GM12892 (cell line): ENCODE measurements around the gene BTG4.
A peak's percentile ranks its signal among the peaks of the same experiment; 100 is the strongest.

ENCODE experiments used
- DNase-seq: peaks from one replicate; pipeline ENCODE4 v3.0.0; 2011; ENCODE audit not compliant: insufficient read length
- FAIRE-seq: peaks from 2 replicates; lab custom pipeline; 2011; peaks lifted over from hg19 to GRCh38; lab: Jason Lieb, UNC
- POLR2A ChIP-seq: IDR thresholded peaks from 2 replicates; pipeline ENCODE4 v1.6.1; 2011; ENCODE audit warnings: low read depth, low read length, control low read depth
- POLR2AphosphoS5 ChIP-seq: IDR thresholded peaks from 2 replicates; pipeline ENCODE4 v1.6.1; 2011; ENCODE audit warnings: low read depth, low read length, control low read depth
- TAF1 ChIP-seq: IDR thresholded peaks from 2 replicates; pipeline ENCODE4 v1.6.1; 2011; ENCODE audit warnings: low read depth, mild to moderate bottlenecking, control low read depth, low read length, borderline replicate concordance

Gene BTG4

GRCh38 chr11:111542606-111543275 is 30.6 kb upstream of the BTG4 start:
- FAIRE-seq (no peak), DNase-seq (no peak)
- TF ChIP-seq POLR2AphosphoS5 (no peak), TAF1 (no peak), POLR2A (no peak)

- no peak for DNase-seq
- peak; percentile 65 for FAIRE-seq
- TF ChIP-seq POLR2A (no peak), POLR2AphosphoS5 (no peak), TAF1 (no peak)
These were observed 29.3 kb upstream of the BTG4 start for GRCh38 chr11:111541254-111542061.

GRCh38 chr11:111540937-111541253 is 28.7 kb upstream of the BTG4 start:
- no peak for FAIRE-seq
- TF ChIP-seq POLR2A (no peak), POLR2AphosphoS5 (no peak), TAF1 (no peak)
- DNase-seq: no peak

DNA sequence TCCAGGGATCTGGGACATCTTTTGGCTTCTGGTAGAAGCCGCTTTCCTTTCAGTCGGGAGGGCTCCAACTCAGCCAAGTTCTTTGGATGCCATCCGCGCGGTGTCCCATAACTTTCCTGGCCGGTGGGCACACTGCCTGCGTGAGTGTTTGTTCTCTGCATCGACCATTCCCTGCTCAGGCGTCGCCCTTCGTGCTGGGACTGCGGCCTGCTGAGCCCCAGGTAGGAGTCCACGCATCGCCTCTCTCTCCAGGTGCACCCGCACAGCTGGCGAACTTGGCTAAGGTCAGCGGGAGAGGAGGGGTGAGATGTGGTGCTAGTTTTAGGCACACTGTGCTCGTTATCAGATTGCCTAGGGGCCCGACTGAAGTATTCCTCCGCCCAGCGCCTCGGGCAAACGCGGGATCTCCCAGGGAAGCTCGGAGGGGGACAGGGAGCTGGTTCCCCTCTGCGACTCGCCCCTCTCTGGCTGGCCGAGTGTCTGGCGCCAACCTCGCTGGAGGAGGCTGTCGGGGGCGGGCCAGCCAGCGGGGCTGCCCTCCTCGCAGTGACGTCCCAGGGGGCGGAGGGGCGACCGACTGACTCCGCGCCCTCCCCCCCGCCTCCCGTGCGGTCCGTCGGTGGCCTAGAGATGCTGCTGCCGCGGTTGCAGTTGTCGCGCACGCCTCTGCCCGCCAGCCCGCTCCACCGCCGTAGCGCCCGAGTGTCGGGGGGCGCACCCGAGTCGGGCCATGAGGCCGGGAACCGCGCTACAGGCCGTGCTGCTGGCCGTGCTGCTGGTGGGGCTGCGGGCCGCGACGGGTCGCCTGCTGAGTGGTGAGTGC is 28.1 kb upstream of the BTG4 start, which contains the start of gene LAYN:
Gene LAYN (plus strand): TSS at position 607 of the 823 bp plus-strand sequence. CDS start 124 bp downstream, at position 731.
- FAIRE-seq: peak; percentile 50
- peak; percentile 23 for DNase-seq
- TF ChIP-seq POLR2A (no peak), POLR2AphosphoS5 (no peak), TAF1 (no peak)

GRCh38 chr11:111539426-111540113 is 27.4 kb upstream of the BTG4 start:
- DNase-seq (no peak), FAIRE-seq (no peak)
- TF ChIP-seq POLR2AphosphoS5 (no peak), TAF1 (no peak), POLR2A (no peak)

DNA sequence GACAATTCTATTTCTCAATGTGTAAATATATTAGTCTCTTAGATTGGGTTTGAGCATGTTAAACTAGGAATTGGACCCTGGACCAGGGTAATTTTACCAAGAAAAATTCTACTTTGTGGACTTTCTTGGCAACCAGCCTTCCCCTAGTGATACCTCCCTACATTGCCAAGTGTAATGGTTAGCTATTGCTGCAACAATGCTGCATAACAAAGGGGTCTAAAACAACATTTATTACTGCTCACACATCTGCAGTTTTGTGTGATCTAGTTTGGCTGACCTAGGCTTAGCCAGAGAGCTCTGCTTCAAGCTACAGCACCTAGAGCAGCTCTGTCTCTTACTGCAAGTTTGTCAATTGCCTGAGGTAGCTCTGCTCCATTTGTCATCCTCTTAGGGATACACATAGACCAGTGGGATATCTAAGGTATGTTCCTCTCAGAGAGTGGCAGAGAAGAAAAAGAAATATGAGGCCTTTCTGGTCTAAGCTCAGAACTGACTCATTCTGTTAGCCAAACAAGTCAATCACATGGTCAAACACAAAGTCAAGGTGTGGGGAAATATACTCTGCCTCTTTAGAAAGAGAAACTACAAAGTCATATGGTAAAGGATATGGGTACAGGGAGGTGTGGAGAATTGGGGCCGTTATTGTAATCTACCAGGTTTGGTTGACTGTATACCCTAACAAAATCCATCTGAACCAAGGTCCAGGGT is 26.4 kb upstream of the BTG4 start:
- FAIRE-seq (peak; percentile 76), DNase-seq (no peak)
- TF ChIP-seq POLR2A (no peak), TAF1 (no peak), POLR2AphosphoS5 (no peak)

DNA sequence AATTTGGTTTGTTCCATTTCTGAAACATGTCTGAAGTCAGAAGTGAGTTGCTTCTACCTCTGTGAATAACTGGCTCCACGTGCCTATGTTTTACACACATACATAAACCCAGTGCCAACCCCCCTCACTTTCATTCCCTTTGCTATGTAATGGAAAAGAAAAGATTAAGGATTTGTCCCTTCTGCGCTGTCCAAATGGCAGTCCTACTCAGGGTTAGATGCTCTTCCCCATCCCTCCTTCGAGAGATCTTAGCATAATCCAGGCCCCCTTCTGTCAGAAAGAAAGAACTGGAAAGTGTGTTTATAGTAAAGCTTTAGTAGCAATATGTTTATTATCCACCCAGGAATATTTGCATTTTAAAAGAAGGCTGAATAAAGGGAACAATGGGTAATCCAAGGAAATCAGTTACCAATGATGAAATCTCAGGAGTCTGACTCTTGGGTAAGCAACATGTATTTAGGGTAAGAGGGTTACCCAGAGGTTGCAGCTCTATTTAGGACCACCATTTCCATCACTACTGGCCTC is 25.2 kb upstream of the BTG4 start:
- TF ChIP-seq TAF1 (no peak), POLR2AphosphoS5 (no peak), POLR2A (no peak)
- DNase-seq (no peak), FAIRE-seq (peak; percentile 30)

DNA sequence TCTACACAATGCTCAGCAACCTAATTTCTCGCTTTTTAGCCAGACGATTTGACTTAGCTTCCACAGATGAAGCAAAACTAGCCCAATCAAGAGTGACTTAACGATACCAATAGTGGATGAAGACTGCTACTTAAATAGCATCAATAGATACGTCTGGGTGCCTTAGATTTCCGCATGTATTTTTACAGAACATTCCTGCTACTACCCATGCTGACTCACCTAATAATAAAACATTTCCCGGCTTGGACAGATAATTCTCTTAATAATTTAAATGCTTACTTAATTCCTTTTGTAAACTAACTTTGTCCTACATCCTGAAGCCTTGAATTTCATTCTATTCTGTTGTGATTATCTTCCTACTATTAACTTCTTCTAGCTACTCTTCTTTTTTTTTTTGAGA is 23.1 kb upstream of the BTG4 start:
- DNase-seq (no peak), FAIRE-seq (no peak)
- no peak for TF ChIP-seq POLR2AphosphoS5
- no peak for TF ChIP-seq POLR2A
- TF ChIP-seq TAF1: no peak

DNA sequence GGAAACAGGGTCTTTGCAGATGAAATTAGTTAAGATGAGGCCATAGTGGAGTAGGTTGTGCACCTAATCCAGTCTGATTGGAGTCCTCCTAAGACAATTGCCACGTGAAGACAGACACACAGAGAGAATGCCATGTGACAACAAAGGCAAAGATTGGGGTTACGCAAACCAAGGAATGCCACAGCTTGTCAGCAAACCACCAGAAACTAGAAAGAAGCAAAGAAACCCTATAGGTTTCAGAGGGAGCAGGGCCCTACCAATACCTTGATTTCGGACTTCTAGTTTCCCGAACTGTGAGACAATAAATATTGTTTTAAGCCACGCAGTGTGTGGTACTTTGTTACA is 20.2 kb upstream of the BTG4 start:
- peak; percentile 72 for FAIRE-seq
- no peak for DNase-seq
- TF ChIP-seq POLR2A (no peak), TAF1 (no peak), POLR2AphosphoS5 (no peak)

GRCh38 chr11:111531687-111532364 is 19.6 kb upstream of the BTG4 start:
- peak; percentile 96 for FAIRE-seq
- no peak for DNase-seq
- TF ChIP-seq POLR2AphosphoS5: no peak
- no peak for TF ChIP-seq TAF1
- TF ChIP-seq POLR2A: no peak
